Spleen (tissue), 11 donors: ENCODE data around the gene STRN. TPM values are rescaled to one million over a fixed set of nuclear protein-coding genes. Genes with fewer than 3 reads are reported as not detected.

Experiments used
- DNase-seq: peaks from one replicate; pipeline ENCODE4 v3.0.0-alpha.2; 2020
- H3K27ac ChIP-seq, 8 donors: fragments of 200-600 bp; sonication (generic) in 7 of 8; 1 replicate in 4 of 8; 2 replicates in 4 of 8; pipeline versions ENCODE4 v1.5.0 to v1.8.0; 2016 to 2021; ENCODE audit warnings: inconsistent platforms in 4 of 8, mild to moderate bottlenecking in 4 of 8, moderate library complexity in 1 of 8
- H3K27me3 ChIP-seq, 7 donors: fragments of 200-600 bp; sonication (generic) in 6 of 7; replicated peaks in 1 of 7; 1 replicate in 4 of 7; 2 replicates in 3 of 7; pipeline versions ENCODE4 v1.5.0 to v1.8.0; 2016 to 2021; ENCODE audit warnings: inconsistent platforms in 3 of 7, mild to moderate bottlenecking in 1 of 7
- H3K36me3 ChIP-seq, 6 donors: fragments of 200-600 bp; sonication (generic) in 5 of 6; 1 replicate in 4 of 6; 2 replicates in 2 of 6; pipeline versions ENCODE4 v1.5.0 to v1.8.0; 2016 to 2021; ENCODE audit warnings: inconsistent platforms in 2 of 6
- H3K4me1 ChIP-seq, 6 donors: fragments of 200-600 bp; sonication (generic) in 5 of 6; 1 replicate in 3 of 6; 2 replicates in 3 of 6; pipeline versions ENCODE4 v1.5.0 to v1.8.0; 2016 to 2021; ENCODE audit warnings: inconsistent platforms in 3 of 6
- H3K4me3 ChIP-seq, 8 donors: fragments of 200-600 bp; sonication (generic) in 7 of 8; 1 replicate in 4 of 8; 2 replicates in 4 of 8; pipeline versions ENCODE4 v1.5.0 to v1.8.0; 2016 to 2021; ENCODE audit warnings: inconsistent platforms in 4 of 8, mild to moderate bottlenecking in 4 of 8, moderate library complexity in 2 of 8
- H3K9me3 ChIP-seq, 8 donors: fragments of 200-600 bp; sonication (generic) in 7 of 8; 1 replicate in 4 of 8; 2 replicates in 4 of 8; pipeline versions ENCODE4 v1.5.0 to v1.8.0; 2016 to 2021; ENCODE audit warnings: inconsistent platforms in 4 of 8
- POLR2A ChIP-seq, 3 donors: fragments of 450-650 bp; IDR thresholded peaks; one replicate each; pipeline ENCODE4 v1.5.1; 2017; ENCODE audit warnings: antibody characterized with exemption in 3 of 3, mild to moderate bottlenecking in 1 of 3
- POLR2AphosphoS5 ChIP-seq, 3 donors: sonication (generic); formaldehyde crosslinking; IDR thresholded peaks; one replicate each; pipeline ENCODE4 v1.5.1; 2017; ENCODE audit warnings: antibody characterized with exemption in 3 of 3
- WGBS, 5 donors: extraction: QIAGEN DNeasy Blood & Tissue Kit in 3 of 5; methylation state at CpG; one replicate each; pipeline versions ENCODE4 v1.1.5 to v1.1.7; 2013 to 2018; 5-methylcytosine and 5-hydroxymethylcytosine counted together
- intact Hi-C: fragments of 100-400 bp; cut with DNase I; formaldehyde crosslinking; loops from one replicate; pipeline ENCODE4 v1.15.0; 2023; ENCODE audit warnings: low total_unique reads
- polyA plus RNA-seq, 3 donors: library from polyadenylated mRNA; stranded (reverse); fragments of 200-250 nt; gene quantifications; one replicate each; pipeline ENCODE4 v1.2.1, GENCODE V29; 2013
- total RNA-seq, 7 donors: library from RNA; depleted of rRNA in 3 of 7; stranded (reverse); fragments of >200 nt in 3 of 7; fragmentation: NEBNext Ultra II Directional in 4 of 7; extraction: Animal tissue kit (Norgen Biotek cat#: 25700) in 4 of 7; gene quantifications; one replicate each; pipeline versions ENCODE4 v1.1.0 to v1.2.1, GENCODE V29; 2016 to 2021
- TF ChIP-seq, protein P1 (sequence below), 11 experiments: fragments of 200-600 bp in 7 of 11; fragments of 450-650 bp in 4 of 11; sonication (generic) in 4 of 11; IDR thresholded peaks in 8 of 11; conservative IDR thresholded peaks in 3 of 11; 1 replicate in 7 of 11; 2 replicates in 4 of 11; pipeline versions ENCODE4 v1.4.0 to v1.8.0; 2016 to 2021; ENCODE audit warnings: antibody characterized with exemption in 11 of 11, inconsistent platforms in 4 of 11, mild to moderate bottlenecking in 1 of 11
- donor health status: healthy with polysubstance abuse.
- donor health status: DM: no; HTN: no; CAD: no; lungs with moderate emphysema.
- donor health status: DM: no; HTN: no; CAD: no.
- donor health status: Bipolar disorder and iron deficiency.
- donor health status: healthy.
- donor health status: DM: no; HTN: no; CAD: no.
- donor health status: DM: yes; HTN: yes; CAD: no.

Gene STRN
- total and polyA plus RNA-seq, 10 donors, result 2.2 to 33.3 (median 26.2) TPM

GRCh38 chr2:36854241-36854640, 112.1 kb downstream of the STRN start:
- Histone ChIP-seq H3K4me1 (no peaks in the 10 kb centered on the region), H3K36me3 (peaks cover 0 to 100% (median 56%) of the 10 kb centered on the region in 6 donors), H3K9me3 (no peaks in the 10 kb centered on the region), H3K27me3 (no peaks in the 10 kb centered on the region), H3K4me3 (no peak overlapping the region), H3K27ac (no peak overlapping the region)
- intact Hi-C loops, result no loop called here
- 77 to 91% (median 81%) methylated on average over 2 of the region's 2 CpGs for WGBS, 5 donors
- no peak for DNase-seq
- TF ChIP-seq POLR2AphosphoS5 (IDR thresholded peaks at IDR 0.05) (no peak), POLR2A (IDR thresholded peaks at IDR 0.05) (no peak)
- TF ChIP-seq, protein P1, sequence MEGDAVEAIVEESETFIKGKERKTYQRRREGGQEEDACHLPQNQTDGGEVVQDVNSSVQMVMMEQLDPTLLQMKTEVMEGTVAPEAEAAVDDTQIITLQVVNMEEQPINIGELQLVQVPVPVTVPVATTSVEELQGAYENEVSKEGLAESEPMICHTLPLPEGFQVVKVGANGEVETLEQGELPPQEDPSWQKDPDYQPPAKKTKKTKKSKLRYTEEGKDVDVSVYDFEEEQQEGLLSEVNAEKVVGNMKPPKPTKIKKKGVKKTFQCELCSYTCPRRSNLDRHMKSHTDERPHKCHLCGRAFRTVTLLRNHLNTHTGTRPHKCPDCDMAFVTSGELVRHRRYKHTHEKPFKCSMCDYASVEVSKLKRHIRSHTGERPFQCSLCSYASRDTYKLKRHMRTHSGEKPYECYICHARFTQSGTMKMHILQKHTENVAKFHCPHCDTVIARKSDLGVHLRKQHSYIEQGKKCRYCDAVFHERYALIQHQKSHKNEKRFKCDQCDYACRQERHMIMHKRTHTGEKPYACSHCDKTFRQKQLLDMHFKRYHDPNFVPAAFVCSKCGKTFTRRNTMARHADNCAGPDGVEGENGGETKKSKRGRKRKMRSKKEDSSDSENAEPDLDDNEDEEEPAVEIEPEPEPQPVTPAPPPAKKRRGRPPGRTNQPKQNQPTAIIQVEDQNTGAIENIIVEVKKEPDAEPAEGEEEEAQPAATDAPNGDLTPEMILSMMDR (IDR thresholded peaks at IDR 0.05 in 8 of 11, conservative IDR thresholded peaks at IDR 0.05 in 3 of 11), result no peak

- no peak for DNase-seq
- 98 to 99% (median 98%) methylated on average over 8 of the region's 8 CpGs for WGBS, 5 donors
- no peak overlapping the region for H3K4me3 ChIP-seq
- intact Hi-C loops, result no loop called here
- no peak overlapping the region for H3K27ac ChIP-seq
- TF ChIP-seq, protein P1 (IDR thresholded peaks at IDR 0.05 in 8 of 11, conservative IDR thresholded peaks at IDR 0.05 in 3 of 11), result no peak
- TF ChIP-seq POLR2AphosphoS5 (IDR thresholded peaks at IDR 0.05) (no peak), POLR2A (IDR thresholded peaks at IDR 0.05) (no peak)
- H3K27me3 ChIP-seq, result no peaks in the 10 kb centered on the region
- peaks cover 0 to 77% (median 41%) of the 10 kb centered on the region in 6 donors for H3K36me3 ChIP-seq
- no peaks in the 10 kb centered on the region for H3K4me1 ChIP-seq
- no peaks in the 10 kb centered on the region for H3K9me3 ChIP-seq
Observed at GRCh38 chr2:36849265-36849664, 117.1 kb downstream of the STRN start.

DNA sequence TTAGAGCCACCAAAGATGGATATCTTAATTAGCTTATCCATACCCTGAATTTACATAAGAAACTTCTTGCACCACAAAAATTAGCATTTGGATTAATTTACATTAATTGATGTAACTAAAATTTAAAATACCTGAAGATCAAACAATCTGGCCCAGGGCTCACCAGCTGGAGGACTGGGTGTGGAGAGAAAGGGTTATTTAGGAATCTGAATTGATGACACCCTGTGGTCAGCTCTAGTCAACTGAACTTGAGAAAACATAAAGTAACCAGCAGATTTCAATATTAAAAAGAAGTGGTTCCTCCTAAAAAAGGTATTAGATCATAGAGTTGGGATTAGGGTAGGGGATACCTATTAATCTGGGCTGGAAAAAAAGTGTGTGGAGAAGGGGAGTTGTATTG, 122.5 kb downstream of the STRN start:
- Histone ChIP-seq H3K36me3 (peaks cover 0 to 40% (median 13%) of the 10 kb centered on the region in 6 donors), H3K4me3 (no peak overlapping the region), H3K4me1 (no peaks in the 10 kb centered on the region), H3K9me3 (no peaks in the 10 kb centered on the region), H3K27me3 (no peaks in the 10 kb centered on the region), H3K27ac (no peak overlapping the region)
- no peak for DNase-seq
- intact Hi-C loops, result no loop called here
- TF ChIP-seq POLR2AphosphoS5 (IDR thresholded peaks at IDR 0.05) (no peak), POLR2A (IDR thresholded peaks at IDR 0.05) (no peak)
- TF ChIP-seq, protein P1 (IDR thresholded peaks at IDR 0.05 in 8 of 11, conservative IDR thresholded peaks at IDR 0.05 in 3 of 11), result no peak

- Histone ChIP-seq H3K36me3 (peaks cover 0 to 20% (median 0%) of the 10 kb centered on the region in 6 donors), H3K4me3 (no peak overlapping the region), H3K27ac (no peak overlapping the region), H3K4me1 (no peaks in the 10 kb centered on the region), H3K9me3 (no peaks in the 10 kb centered on the region), H3K27me3 (no peaks in the 10 kb centered on the region)
- intact Hi-C loops, result no loop called here
- TF ChIP-seq, protein P1 (IDR thresholded peaks at IDR 0.05 in 8 of 11, conservative IDR thresholded peaks at IDR 0.05 in 3 of 11), result no peak
- no peak for TF ChIP-seq POLR2A (IDR thresholded peaks at IDR 0.05)
- WGBS, 5 donors, result 84 to 97% (median 93%) methylated on average over 4 of the region's 4 CpGs
- DNase-seq, result no peak
Observed at GRCh38 chr2:36839976-36840617, 126.2 kb downstream of the STRN start.
